Measurements from ENCODE around the gene SPR.

SPR gene

DNA sequence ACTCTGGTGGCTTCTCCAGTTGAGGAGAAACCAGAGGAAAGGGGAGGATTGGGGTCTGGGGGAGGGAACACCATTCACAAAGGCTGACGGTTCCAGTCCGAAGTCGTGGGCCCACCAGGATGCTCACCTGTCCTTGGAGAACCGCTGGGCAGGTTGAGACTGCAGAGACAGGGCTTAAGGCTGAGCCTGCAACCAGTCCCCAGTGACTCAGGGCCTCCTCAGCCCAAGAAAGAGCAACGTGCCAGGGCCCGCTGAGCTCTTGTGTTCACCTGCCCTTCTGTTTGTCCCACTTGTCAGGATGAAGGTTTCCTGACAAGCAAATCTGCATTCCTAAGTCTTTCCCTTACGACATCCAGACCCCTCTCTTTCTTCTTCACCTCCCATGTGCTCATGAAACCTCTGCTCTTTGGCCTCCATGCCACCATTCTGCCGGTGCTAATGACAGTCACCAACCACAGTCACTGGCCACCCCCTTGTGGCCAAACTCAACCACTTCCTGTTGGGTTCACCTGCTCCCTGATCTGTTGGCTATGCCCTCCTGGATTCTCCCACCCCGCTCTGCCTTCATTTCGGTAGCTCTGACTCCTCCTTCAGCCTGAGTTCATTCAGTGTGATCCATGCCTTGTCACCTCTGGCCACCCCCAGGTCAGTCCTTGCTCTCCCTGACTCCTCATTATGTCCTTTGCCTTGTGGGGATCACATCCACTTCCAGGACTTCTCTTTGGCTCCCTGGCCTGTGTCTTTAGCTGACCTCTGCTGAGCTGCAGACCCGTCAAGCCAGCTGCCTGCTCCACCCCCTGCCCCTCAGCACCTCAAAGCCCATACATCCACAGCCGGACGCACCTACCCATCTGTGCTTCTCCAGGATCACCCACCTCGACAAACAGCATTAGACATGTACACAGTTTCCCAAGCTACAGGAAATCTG lies 47.7 kb downstream of the SPR start:
- H3K4me2 ChIP-seq (ENCODE audit: low read length), result no peak overlapping the region
- no peaks in the 10 kb centered on the region for H3K9me3 ChIP-seq (ENCODE audit: control insufficient read depth, low read length)
- no peaks in the 10 kb centered on the region for H3K36me3 ChIP-seq (ENCODE audit: control insufficient read depth, insufficient read depth, low read length)
- no peaks in the 10 kb centered on the region for H3K4me1 ChIP-seq
- H3K79me2 ChIP-seq, result no peaks in the 10 kb centered on the region
- H3K9ac ChIP-seq, result no peak overlapping the region
- H3K4me3 ChIP-seq (ENCODE audit: low read depth, low read length), result no peak overlapping the region
- H3K27ac ChIP-seq, result no peak overlapping the region
- TF ChIP-seq, protein P1, sequence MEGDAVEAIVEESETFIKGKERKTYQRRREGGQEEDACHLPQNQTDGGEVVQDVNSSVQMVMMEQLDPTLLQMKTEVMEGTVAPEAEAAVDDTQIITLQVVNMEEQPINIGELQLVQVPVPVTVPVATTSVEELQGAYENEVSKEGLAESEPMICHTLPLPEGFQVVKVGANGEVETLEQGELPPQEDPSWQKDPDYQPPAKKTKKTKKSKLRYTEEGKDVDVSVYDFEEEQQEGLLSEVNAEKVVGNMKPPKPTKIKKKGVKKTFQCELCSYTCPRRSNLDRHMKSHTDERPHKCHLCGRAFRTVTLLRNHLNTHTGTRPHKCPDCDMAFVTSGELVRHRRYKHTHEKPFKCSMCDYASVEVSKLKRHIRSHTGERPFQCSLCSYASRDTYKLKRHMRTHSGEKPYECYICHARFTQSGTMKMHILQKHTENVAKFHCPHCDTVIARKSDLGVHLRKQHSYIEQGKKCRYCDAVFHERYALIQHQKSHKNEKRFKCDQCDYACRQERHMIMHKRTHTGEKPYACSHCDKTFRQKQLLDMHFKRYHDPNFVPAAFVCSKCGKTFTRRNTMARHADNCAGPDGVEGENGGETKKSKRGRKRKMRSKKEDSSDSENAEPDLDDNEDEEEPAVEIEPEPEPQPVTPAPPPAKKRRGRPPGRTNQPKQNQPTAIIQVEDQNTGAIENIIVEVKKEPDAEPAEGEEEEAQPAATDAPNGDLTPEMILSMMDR (IDR thresholded peaks at IDR 0.05), result peak; percentile 67
- H2AFZ ChIP-seq, result no peak overlapping the region
- H3K27me3 ChIP-seq (ENCODE audit: control insufficient read depth, insufficient read depth, low read length), result no peaks in the 10 kb centered on the region

- Histone ChIP-seq H3K27me3 (ENCODE audit: control insufficient read depth, insufficient read depth, low read length) (no peaks in the 10 kb centered on the region), H3K36me3 (ENCODE audit: control insufficient read depth, insufficient read depth, low read length) (no peaks in the 10 kb centered on the region), H2AFZ (no peak overlapping the region), H3K9me3 (ENCODE audit: control insufficient read depth, low read length) (no peaks in the 10 kb centered on the region), H3K27ac (no peak overlapping the region), H3K9ac (no peak overlapping the region), H3K4me2 (ENCODE audit: low read length) (no peak overlapping the region), H3K4me1 (no peaks in the 10 kb centered on the region), H3K79me2 (no peaks in the 10 kb centered on the region), H3K4me3 (ENCODE audit: low read depth, low read length) (no peak overlapping the region)
- TF ChIP-seq, protein P1 (IDR thresholded peaks at IDR 0.05), result no peak
Observed at GRCh38 chr2:72935611-72935957, 48.4 kb downstream of the SPR start.

- Histone ChIP-seq H3K4me3 (ENCODE audit: low read depth, low read length) (no peak overlapping the region), H3K4me1 (no peaks in the 10 kb centered on the region), H3K27me3 (ENCODE audit: control insufficient read depth, insufficient read depth, low read length) (no peaks in the 10 kb centered on the region), H3K79me2 (no peaks in the 10 kb centered on the region), H2AFZ (no peak overlapping the region), H3K4me2 (ENCODE audit: low read length) (no peak overlapping the region), H3K9ac (no peak overlapping the region), H3K36me3 (ENCODE audit: control insufficient read depth, insufficient read depth, low read length) (no peaks in the 10 kb centered on the region), H3K27ac (no peak overlapping the region), H3K9me3 (ENCODE audit: control insufficient read depth, low read length) (no peaks in the 10 kb centered on the region)
- TF ChIP-seq, protein P1 (IDR thresholded peaks at IDR 0.05), result no peak
Observed at GRCh38 chr2:72936660-72937355, 49.6 kb downstream of the SPR start.

- TF ChIP-seq, protein P1 (IDR thresholded peaks at IDR 0.05), result no peak
- H3K4me1 ChIP-seq, result no peaks in the 10 kb centered on the region
- H3K27ac ChIP-seq, result no peak overlapping the region
- no peaks in the 10 kb centered on the region for H3K79me2 ChIP-seq
- H3K9me3 ChIP-seq (ENCODE audit: control insufficient read depth, low read length), result no peaks in the 10 kb centered on the region
- no peak overlapping the region for H3K9ac ChIP-seq
- no peak overlapping the region for H3K4me2 ChIP-seq (ENCODE audit: low read length)
- H2AFZ ChIP-seq, result no peak overlapping the region
- H3K4me3 ChIP-seq (ENCODE audit: low read depth, low read length), result no peak overlapping the region
- H3K36me3 ChIP-seq (ENCODE audit: control insufficient read depth, insufficient read depth, low read length), result no peaks in the 10 kb centered on the region
- no peaks in the 10 kb centered on the region for H3K27me3 ChIP-seq (ENCODE audit: control insufficient read depth, insufficient read depth, low read length)
Observed at GRCh38 chr2:72937356-72937669, 50.1 kb downstream of the SPR start.
